NB4 (cell line): ENCODE measurements around the gene SOX2.

Experiments
- CTCF ChIP-seq: IDR thresholded peaks from one replicate; pipeline ENCODE4 v1.5.1; 2012; ENCODE audit warnings: low read depth, low read length
- MAX ChIP-seq: IDR thresholded peaks from 2 replicates; pipeline ENCODE4 v1.6.1; 2011; ENCODE audit warnings: low read depth, low read length
- MYC ChIP-seq: IDR thresholded peaks from 2 replicates; pipeline ENCODE4 v1.6.1; 2011; ENCODE audit warnings: low read depth, low read length
- POLR2A ChIP-seq: IDR thresholded peaks from 2 replicates; pipeline ENCODE4 v1.6.1; 2011; ENCODE audit warnings: mild to moderate bottlenecking; ENCODE audit not compliant: insufficient read length; ENCODE audit errors: extremely low read depth

DNA sequence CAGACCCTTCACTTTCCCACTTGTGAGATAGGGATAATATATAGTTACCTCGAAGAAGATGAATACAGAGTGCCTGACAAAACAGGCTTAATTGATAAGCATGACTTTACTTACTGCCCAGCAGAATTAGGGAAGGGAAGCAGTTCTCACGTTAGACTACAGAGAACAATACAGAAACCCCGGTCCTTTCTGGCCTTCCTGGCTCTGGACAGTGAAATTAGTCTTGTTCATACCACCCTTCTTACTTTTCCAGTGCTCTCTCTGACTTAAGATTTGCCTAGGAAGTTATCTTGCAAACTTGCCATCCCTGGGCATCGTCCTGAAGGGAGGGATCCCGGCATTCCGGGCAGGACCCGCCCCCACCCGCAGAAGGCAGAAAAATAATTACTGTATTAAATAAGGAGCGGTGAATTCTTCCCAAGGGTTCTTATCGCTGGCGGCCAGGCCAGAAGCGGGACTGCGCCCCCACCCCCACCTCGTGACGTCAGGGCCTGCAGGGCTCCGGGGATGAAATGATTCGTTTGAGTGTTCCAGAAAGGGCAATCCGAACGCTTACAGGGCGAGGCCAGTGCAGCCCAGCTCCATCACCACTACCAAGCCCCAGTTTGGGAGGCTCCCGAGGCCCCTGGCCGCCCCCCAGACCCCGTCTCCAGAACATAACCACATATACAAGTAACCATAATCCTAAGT lies 8.4 kb downstream of the SOX2 start:
- TF ChIP-seq CTCF (no peak), MAX (no peak), POLR2A (no peak), MYC (no peak)
